Tibial nerve (tissue), 4 donors: ENCODE measurements around the gene MIF4GD. TPM values are rescaled to one million over a fixed set of nuclear protein-coding genes. Genes with fewer than 3 reads are reported as not detected.

Experiments
- DNase-seq, 2 donors: peaks; one replicate each; pipeline ENCODE4 v3.0.0-alpha.2; 2019; ENCODE audit warnings: low spot score in 2 of 2
- H3K27ac ChIP-seq, 4 donors: fragments of 200-600 bp; sonication (generic) in 3 of 4; one replicate each; pipeline ENCODE4 v1.5.1; 2017 to 2019; ENCODE audit warnings: mild to moderate bottlenecking in 1 of 4
- H3K27me3 ChIP-seq, 2 donors: fragments of 200-600 bp; sonication (generic) in 1 of 2; one replicate each; pipeline versions ENCODE4 v1.5.1 to v1.6.0; 2017 to 2019
- H3K36me3 ChIP-seq, 3 donors: fragments of 200-600 bp; sonication (generic); one replicate each; pipeline ENCODE4 v1.5.1; 2018 to 2019
- H3K4me1 ChIP-seq, 4 donors: fragments of 200-600 bp; sonication (generic) in 3 of 4; one replicate each; pipeline ENCODE4 v1.5.1; 2017 to 2019
- H3K4me3 ChIP-seq, 4 donors: fragments of 200-600 bp; sonication (generic) in 3 of 4; one replicate each; pipeline ENCODE4 v1.5.1; 2017 to 2019; ENCODE audit warnings: mild to moderate bottlenecking in 1 of 4, moderate library complexity in 1 of 4
- H3K9me3 ChIP-seq, 4 donors: fragments of 200-600 bp; sonication (generic) in 3 of 4; one replicate each; pipeline ENCODE4 v1.5.1; 2017 to 2019
- EP300 ChIP-seq, 2 donors: sonication (generic); formaldehyde crosslinking; IDR thresholded peaks; one replicate each; pipeline ENCODE4 v1.6.1; 2017; ENCODE audit warnings: antibody characterized with exemption in 2 of 2, mild to moderate bottlenecking in 1 of 2
- POLR2A ChIP-seq, 2 donors: fragments of 450-650 bp; IDR thresholded peaks; one replicate each; pipeline ENCODE4 v1.6.1; 2017; ENCODE audit warnings: antibody characterized with exemption in 2 of 2, mild to moderate bottlenecking in 2 of 2, moderate library complexity in 2 of 2
- WGBS, 2 donors: methylation state at CpG; one replicate each; pipeline ENCODE4 v1.1.5; 2018; 5-methylcytosine and 5-hydroxymethylcytosine counted together
- total RNA-seq, 4 donors: library from RNA; depleted of rRNA; stranded (reverse); fragments of >200 nt; gene quantifications; one replicate each; pipeline ENCODE4 v1.1.0, GENCODE V29; 2016
- TF ChIP-seq, protein P1 (sequence below), 5 experiments: fragments of 200-600 bp in 3 of 5; fragments of 450-650 bp in 2 of 5; sonication (generic) in 3 of 5; IDR thresholded peaks; one replicate each; pipeline ENCODE4 v1.5.1; 2016 to 2019; ENCODE audit warnings: antibody characterized with exemption in 5 of 5, mild to moderate bottlenecking in 3 of 5, moderate library complexity in 2 of 5

Gene MIF4GD
- total RNA-seq, 4 donors from 2014 or later: 18.4 to 53.1 (median 41.0) TPM

DNA sequence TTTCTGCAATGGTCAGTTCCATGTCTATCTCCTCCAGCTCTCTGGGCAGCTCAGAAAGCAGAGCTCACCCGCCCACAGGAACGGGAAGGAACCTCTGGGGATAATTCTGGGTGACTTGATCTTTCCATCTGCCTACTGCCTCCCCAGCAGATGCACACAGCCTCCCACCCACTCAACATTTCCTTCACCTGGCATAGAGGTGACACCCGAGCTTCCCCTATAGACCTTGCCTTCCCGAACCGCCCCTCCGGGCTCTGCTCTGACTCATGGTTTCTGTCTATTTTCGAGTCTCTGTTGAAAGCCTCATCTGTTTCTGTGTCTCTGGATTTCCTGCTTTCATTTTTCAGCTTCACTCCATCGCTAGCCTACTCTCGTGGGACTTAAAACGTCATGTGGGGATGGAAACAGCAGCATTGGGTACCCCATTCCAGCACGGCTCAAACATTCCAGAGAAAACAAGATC is 21.0 kb downstream of the MIF4GD start:
- no peak for TF ChIP-seq EP300 (IDR thresholded peaks at IDR 0.05)
- no peak for TF ChIP-seq POLR2A (IDR thresholded peaks at IDR 0.05)
- TF ChIP-seq, protein P1, sequence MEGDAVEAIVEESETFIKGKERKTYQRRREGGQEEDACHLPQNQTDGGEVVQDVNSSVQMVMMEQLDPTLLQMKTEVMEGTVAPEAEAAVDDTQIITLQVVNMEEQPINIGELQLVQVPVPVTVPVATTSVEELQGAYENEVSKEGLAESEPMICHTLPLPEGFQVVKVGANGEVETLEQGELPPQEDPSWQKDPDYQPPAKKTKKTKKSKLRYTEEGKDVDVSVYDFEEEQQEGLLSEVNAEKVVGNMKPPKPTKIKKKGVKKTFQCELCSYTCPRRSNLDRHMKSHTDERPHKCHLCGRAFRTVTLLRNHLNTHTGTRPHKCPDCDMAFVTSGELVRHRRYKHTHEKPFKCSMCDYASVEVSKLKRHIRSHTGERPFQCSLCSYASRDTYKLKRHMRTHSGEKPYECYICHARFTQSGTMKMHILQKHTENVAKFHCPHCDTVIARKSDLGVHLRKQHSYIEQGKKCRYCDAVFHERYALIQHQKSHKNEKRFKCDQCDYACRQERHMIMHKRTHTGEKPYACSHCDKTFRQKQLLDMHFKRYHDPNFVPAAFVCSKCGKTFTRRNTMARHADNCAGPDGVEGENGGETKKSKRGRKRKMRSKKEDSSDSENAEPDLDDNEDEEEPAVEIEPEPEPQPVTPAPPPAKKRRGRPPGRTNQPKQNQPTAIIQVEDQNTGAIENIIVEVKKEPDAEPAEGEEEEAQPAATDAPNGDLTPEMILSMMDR (IDR thresholded peaks at IDR 0.05): no peak
- H3K27ac ChIP-seq: peak overlapping the region in 3 of 4 donors; percentile 21 to 69 (median 58)
- DNase-seq: no peak
- H3K36me3 ChIP-seq: peaks cover 0 to 16% (median 12%) of the 10 kb centered on the region in 3 donors
- peak overlapping the region in 1 of 4 donors; percentile 28 for H3K4me3 ChIP-seq
- H3K4me1 ChIP-seq: peaks cover 0 to 36% (median 8%) of the 10 kb centered on the region in 4 donors
- no peaks in the 10 kb centered on the region for H3K27me3 ChIP-seq
- H3K9me3 ChIP-seq: no peaks in the 10 kb centered on the region
- WGBS, 2 donors: 41 to 45% methylated on average over 11 of the region's 11 CpGs

DNA sequence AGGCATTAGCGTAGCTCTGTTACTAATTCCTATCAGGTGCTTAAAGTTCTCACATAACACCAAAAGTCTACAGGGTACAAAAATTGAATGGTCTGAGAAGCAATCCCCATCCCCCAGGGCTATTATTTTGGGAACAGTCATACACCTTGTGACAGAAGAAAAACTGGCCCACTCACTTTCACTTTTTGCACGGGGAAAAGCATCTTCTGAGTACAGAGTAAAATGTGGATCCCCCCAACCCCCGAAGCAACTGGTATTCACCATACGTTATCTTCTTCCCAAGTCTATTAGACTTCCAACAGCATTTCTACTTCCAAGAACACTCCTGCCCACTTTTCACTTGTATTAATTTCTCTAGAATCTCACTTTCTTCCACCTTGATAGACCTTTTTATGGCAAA is 21.5 kb downstream of the MIF4GD start:
- TF ChIP-seq, protein P1 (IDR thresholded peaks at IDR 0.05): no peak
- TF ChIP-seq POLR2A (IDR thresholded peaks at IDR 0.05) (no peak), EP300 (IDR thresholded peaks at IDR 0.05) (no peak)
- DNase-seq: no peak
- H3K27me3 ChIP-seq: no peaks in the 10 kb centered on the region
- 68 to 74% methylated on average over 4 of the region's 4 CpGs for WGBS, 2 donors
- no peak overlapping the region for H3K4me3 ChIP-seq
- H3K4me1 ChIP-seq: peaks cover 0 to 36% (median 8%) of the 10 kb centered on the region in 4 donors
- no peaks in the 10 kb centered on the region for H3K9me3 ChIP-seq
- H3K27ac ChIP-seq: peak overlapping the region in 3 of 4 donors; percentile 21 to 69 (median 58)
- peaks cover 0 to 21% (median 12%) of the 10 kb centered on the region in 3 donors for H3K36me3 ChIP-seq

DNA sequence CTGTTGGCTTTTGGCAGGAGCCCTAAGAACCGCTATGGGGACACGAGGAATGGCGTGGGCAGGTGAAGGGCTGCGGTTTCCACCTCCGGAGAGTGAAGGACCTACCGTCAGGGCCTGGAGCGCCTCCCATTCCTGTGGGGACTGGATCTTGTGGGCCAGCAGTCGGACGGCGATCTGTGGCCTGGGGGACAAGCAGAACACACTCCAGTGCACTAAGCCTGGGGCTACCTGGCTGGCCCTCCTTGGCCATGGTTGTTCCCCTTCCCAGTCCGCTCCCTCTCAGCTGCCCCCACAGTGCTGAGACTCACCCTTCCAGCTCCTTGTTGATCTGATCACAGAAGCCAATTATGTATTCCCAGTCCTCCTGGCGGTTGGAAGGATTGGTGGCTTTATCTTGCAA is 24.6 kb downstream of the MIF4GD start:
- H3K36me3 ChIP-seq: peaks cover 0 to 52% (median 12%) of the 10 kb centered on the region in 3 donors
- no peaks in the 10 kb centered on the region for H3K27me3 ChIP-seq
- no peak overlapping the region for H3K27ac ChIP-seq
- no peak overlapping the region for H3K4me3 ChIP-seq
- H3K9me3 ChIP-seq: no peaks in the 10 kb centered on the region
- no peak for TF ChIP-seq POLR2A (IDR thresholded peaks at IDR 0.05)
- TF ChIP-seq EP300 (IDR thresholded peaks at IDR 0.05): no peak
- TF ChIP-seq, protein P1 (IDR thresholded peaks at IDR 0.05): no peak
- peaks cover 0 to 41% (median 15%) of the 10 kb centered on the region in 4 donors for H3K4me1 ChIP-seq
- no peak for DNase-seq
- 82 to 93% methylated on average over 12 of the region's 12 CpGs for WGBS, 2 donors

DNA sequence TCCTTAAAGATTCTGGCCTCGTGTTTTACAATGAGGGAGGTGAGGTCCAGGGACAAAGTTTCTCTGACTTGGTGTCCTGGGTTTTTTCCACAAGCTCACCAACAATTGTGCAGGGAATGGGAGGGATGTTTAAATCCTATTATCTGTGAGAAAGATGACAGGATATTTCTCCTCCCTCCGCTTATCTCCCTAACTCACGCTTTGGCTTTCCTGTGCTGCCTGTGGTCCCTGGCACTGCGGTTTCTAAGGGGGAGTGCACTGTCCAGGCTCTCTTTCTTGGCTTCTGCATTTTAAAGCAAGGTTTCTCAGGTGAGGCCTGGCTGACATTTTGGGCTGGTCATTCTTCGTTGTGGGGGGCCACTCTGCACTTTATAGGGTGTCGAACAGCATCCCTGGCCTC is 26.0 kb downstream of the MIF4GD start:
- H3K4me3 ChIP-seq: no peak overlapping the region
- peaks cover 0 to 66% (median 20%) of the 10 kb centered on the region in 3 donors for H3K36me3 ChIP-seq
- no peaks in the 10 kb centered on the region for H3K9me3 ChIP-seq
- H3K4me1 ChIP-seq: peaks cover 0 to 41% (median 11%) of the 10 kb centered on the region in 4 donors
- H3K27ac ChIP-seq: peak overlapping the region in 1 of 4 donors; percentile 53
- TF ChIP-seq POLR2A (IDR thresholded peaks at IDR 0.05): no peak
- TF ChIP-seq, protein P1 (IDR thresholded peaks at IDR 0.05): no peak
- TF ChIP-seq EP300 (IDR thresholded peaks at IDR 0.05): no peak
- 90 to 91% methylated on average over 6 of the region's 6 CpGs for WGBS, 2 donors
- no peaks in the 10 kb centered on the region for H3K27me3 ChIP-seq
- no peak for DNase-seq

DNA sequence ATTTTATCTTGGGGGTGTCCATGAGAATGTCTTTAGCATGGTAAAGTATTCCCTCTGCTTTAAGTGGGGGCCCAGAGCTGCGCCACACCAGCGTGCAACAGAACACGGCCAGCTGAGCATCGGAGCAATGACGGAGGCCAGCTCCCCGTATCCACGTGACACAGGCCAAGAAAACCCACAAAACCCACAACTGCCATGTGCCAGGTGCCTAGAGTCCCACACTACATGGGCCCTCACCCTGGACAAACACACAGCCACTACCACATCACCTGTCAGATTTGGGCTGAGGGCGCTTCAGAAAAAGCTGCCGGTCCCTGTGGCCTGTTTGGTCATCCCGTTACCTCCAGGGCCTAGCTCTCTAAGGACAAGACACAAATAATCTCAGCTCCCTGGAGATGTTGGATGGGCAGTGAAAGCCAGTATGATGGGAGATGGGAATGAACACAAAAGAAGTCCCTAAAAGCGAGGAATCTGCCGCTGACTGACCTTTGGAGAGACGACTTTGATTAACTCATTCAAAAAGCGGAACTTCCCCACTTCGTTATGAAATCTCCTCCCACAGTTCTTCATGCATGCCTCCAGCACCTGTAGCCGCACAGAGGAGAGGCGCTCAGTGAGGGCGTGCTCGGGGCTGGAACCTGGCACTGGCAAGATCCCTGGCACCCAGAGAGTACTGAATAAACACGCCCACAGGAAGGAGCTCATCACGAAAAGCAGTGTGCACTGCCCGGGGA is 26.7 kb downstream of the MIF4GD start:
- Histone ChIP-seq H3K27ac (peak overlapping the region in 1 of 4 donors; percentile 53), H3K4me1 (peaks cover 0 to 41% (median 8%) of the 10 kb centered on the region in 4 donors), H3K27me3 (no peaks in the 10 kb centered on the region), H3K4me3 (no peak overlapping the region), H3K9me3 (no peaks in the 10 kb centered on the region), H3K36me3 (peaks cover 4 to 73% (median 27%) of the 10 kb centered on the region in 3 donors)
- no peak for TF ChIP-seq EP300 (IDR thresholded peaks at IDR 0.05)
- no peak for TF ChIP-seq POLR2A (IDR thresholded peaks at IDR 0.05)
- TF ChIP-seq, protein P1 (IDR thresholded peaks at IDR 0.05): no peak
- 81 to 86% methylated on average over 22 of the region's 22 CpGs for WGBS, 2 donors
- no peak for DNase-seq
